Measurements from ENCODE around the gene PGM3. TPM values are rescaled to one million over a fixed set of nuclear protein-coding genes. Genes with fewer than 3 reads are reported as not detected.

PGM3 gene
- total and polyA plus RNA-seq, 2 of the 4 experiments (the other 2 are of a cell fraction), result 68.4 to 336 TPM

GRCh38 chr6:83218646-83219045 lies 25.6 kb upstream of the PGM3 start:
- Histone ChIP-seq H3K23ac (ENCODE audit: low read depth, low read length) (no peak overlapping the region), H3K18ac (ENCODE audit: low read depth, low read length) (no peak overlapping the region; the same call in 1 of the 2 replicates), H2BK15ac (ENCODE audit: low read depth, low read length) (no peak overlapping the region), H2AK5ac (ENCODE audit: low read depth, low read length) (no peak overlapping the region), H3K56ac (ENCODE audit: extremely low read depth, insufficient read depth, low read length) (no peak overlapping the region), H2AK9ac (replicated peaks; ENCODE audit: low read depth, low read length, poor library complexity) (no peak overlapping the region), H3K9me1 (ENCODE audit: insufficient read depth, low read length) (peaks cover 3% of the 10 kb centered on the region; the same call in 1 of the 2 replicates), H3K9me3 (ENCODE audit: control insufficient read depth, insufficient read depth, low read length) (no peaks in the 10 kb centered on the region), H4K5ac (ENCODE audit: low read depth, low read length) (no peak overlapping the region), H3K27me3 (ENCODE audit: control insufficient read depth, insufficient read depth, low read length) (no peaks in the 10 kb centered on the region), H4K8ac (ENCODE audit: low read depth in 2 of 2, low read length in 2 of 2) (no peak overlapping the region), H3K27ac (ENCODE audit: insufficient read depth, low read length) (no peak overlapping the region; the same call in 1 of the 2 replicates), H2BK120ac (ENCODE audit: low read depth, low read length) (no peak overlapping the region), H3K79me1 (ENCODE audit: low read depth in 1 of 2, low read length in 2 of 2) (no peaks in the 10 kb centered on the region), H3K4me2 (ENCODE audit: low read depth, low read length) (no peak overlapping the region), H3K9ac (ENCODE audit: low read depth, low read length) (no peak overlapping the region), H3K4me3 (ENCODE audit: insufficient read depth, low read depth, low read length) (no peak overlapping the region), H3K4me1 (ENCODE audit: control insufficient read depth, insufficient read depth, low read length) (peaks cover 5% of the 10 kb centered on the region), H2BK5ac (ENCODE audit: low read depth, low read length, poor library complexity, severe bottlenecking) (no peak overlapping the region), H4K91ac (ENCODE audit: insufficient read depth, low read depth, low read length) (no peak overlapping the region), H2BK20ac (ENCODE audit: low read depth, low read length) (no peak overlapping the region), H4K20me1 (ENCODE audit: insufficient read depth, low read length) (no peaks in the 10 kb centered on the region), H3K4ac (ENCODE audit: low read depth, low read length) (no peak overlapping the region), H2AFZ (replicated peaks; ENCODE audit: low read length, poor library complexity) (no peak overlapping the region), H3K14ac (replicated peaks; ENCODE audit: low read depth, low read length) (no peak overlapping the region), H3K36me3 (ENCODE audit: control insufficient read depth, insufficient read depth, low read length) (no peaks in the 10 kb centered on the region)
- no peak for ATAC-seq (ENCODE audit: low read depth)
- dilution Hi-C loops (cut with HindIII; ENCODE audit: low sequenced_read_pairs, unreplicated experiment), result loop anchor here (25.0 kb wide), 1 partner anchor 294 kb away; the partner anchor contains the start of gene PRSS35
- no peak for TF ChIP-seq MXI1 (IDR thresholded peaks at IDR 0.05; ENCODE audit: borderline replicate concordance, low read depth, low read length)
- TF ChIP-seq RFX5 (IDR thresholded peaks at IDR 0.05; ENCODE audit: low read depth, low read length), result no peak
- TF ChIP-seq MAZ (IDR thresholded peaks at IDR 0.05; ENCODE audit: borderline replicate concordance, low read depth, low read length), result no peak
- no peak for TF ChIP-seq MAFK (IDR thresholded peaks at IDR 0.05; ENCODE audit: low read depth, low read length)
- TF ChIP-seq FOS (IDR thresholded peaks at IDR 0.05; ENCODE audit: low read depth, low read length), result no peak
- no peak for TF ChIP-seq RAD21 (IDR thresholded peaks at IDR 0.05; ENCODE audit: low read length)
- TF ChIP-seq CHD1 (IDR thresholded peaks at IDR 0.05; ENCODE audit: low read depth, low read length), result no peak
- no peak for TF ChIP-seq BHLHE40 (IDR thresholded peaks at IDR 0.05; ENCODE audit: low read depth, low read length)
- no peak for TF ChIP-seq SMC3 (IDR thresholded peaks at IDR 0.05; ENCODE audit: low read depth, low read length)
- no peak for TF ChIP-seq NFE2L2 (IDR thresholded peaks at IDR 0.05; ENCODE audit: low read depth, low read length)
- intact Hi-C loops (cut with micrococcal nuclease), result loop anchor here (10.0 kb wide), 2 partner anchors 264 to 974 kb away; partner anchors contain the start of gene IBTK
- BruUV-seq (replicated peaks), result no TSS peak
- WGBS, 2 experiments (ENCODE audit: extremely low coverage in 2 of 2, insufficient read length in 1 of 2), result no CpG with 5 or more reads among the region's 3 CpGs
- POLR2A ChIA-PET (ENCODE audit: unreplicated experiment), result no interaction called here
- CTCF ChIA-PET, result no interaction called here
- in situ Hi-C loops (cut with MboI; ENCODE audit: low sequenced_read_pairs), result no loop called here
- no peak for DNase-seq
